Hepatocyte (in vitro differentiated cells): ENCODE results near the gene MYLK3.

Source experiments
- EZH2phosphoT487 ChIP-seq: fragments of 200-600 bp; sonication (generic); IDR thresholded peaks from one replicate; pipeline ENCODE4 v1.6.1; 2018; ENCODE audit warnings: antibody characterized with exemption, mild to moderate bottlenecking, low read depth, moderate library complexity; ENCODE audit not compliant: unreplicated experiment, severe bottlenecking
- TF ChIP-seq, protein P1 (sequence below): fragments of 200-600 bp; sonication (generic); IDR thresholded peaks from 2 replicates; pipeline ENCODE4 v1.5.1; 2016; ENCODE audit warnings: antibody characterized with exemption, mild to moderate bottlenecking; ENCODE audit not compliant: poor library complexity

DNA sequence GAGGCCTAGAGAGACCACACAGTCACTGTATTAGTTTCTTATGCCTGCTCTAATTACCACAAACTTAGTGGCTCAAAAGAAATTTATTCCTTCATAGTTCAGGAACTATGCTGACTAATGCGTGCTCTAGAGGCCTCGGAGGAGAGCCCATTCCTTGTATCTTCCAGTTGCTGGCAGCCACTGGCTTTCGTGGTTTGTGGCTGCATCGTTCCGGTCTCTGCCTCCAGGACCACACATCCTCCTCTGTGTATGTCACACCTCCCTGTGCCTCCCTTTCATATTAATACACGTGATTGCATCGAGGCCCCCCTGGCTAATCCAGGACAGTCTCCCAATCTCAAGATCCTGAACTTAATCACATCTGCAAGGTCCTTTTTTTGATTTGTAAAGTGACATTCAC is 16.9 kb upstream of the MYLK3 start:
- TF ChIP-seq, protein P1, sequence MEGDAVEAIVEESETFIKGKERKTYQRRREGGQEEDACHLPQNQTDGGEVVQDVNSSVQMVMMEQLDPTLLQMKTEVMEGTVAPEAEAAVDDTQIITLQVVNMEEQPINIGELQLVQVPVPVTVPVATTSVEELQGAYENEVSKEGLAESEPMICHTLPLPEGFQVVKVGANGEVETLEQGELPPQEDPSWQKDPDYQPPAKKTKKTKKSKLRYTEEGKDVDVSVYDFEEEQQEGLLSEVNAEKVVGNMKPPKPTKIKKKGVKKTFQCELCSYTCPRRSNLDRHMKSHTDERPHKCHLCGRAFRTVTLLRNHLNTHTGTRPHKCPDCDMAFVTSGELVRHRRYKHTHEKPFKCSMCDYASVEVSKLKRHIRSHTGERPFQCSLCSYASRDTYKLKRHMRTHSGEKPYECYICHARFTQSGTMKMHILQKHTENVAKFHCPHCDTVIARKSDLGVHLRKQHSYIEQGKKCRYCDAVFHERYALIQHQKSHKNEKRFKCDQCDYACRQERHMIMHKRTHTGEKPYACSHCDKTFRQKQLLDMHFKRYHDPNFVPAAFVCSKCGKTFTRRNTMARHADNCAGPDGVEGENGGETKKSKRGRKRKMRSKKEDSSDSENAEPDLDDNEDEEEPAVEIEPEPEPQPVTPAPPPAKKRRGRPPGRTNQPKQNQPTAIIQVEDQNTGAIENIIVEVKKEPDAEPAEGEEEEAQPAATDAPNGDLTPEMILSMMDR: no peak
- TF ChIP-seq EZH2phosphoT487: no peak
